Keratinocyte (primary cell): ENCODE data around the gene SPSB4. TPM values are rescaled to one million over a fixed set of nuclear protein-coding genes. Genes with fewer than 3 reads are reported as not detected.

Experiments used
- DNase-seq: peaks from one replicate; pipeline ENCODE4 v3.0.0-alpha.2; 2011; ENCODE audit warnings: low read depth, missing footprints, low spot score
- FAIRE-seq: peaks from 2 replicates; lab custom pipeline; 2011; peaks lifted over from hg19 to GRCh38; lab: Jason Lieb, UNC
- H2AFZ ChIP-seq: 2 replicates; pipeline ENCODE4 v1.6.0; 2012; ENCODE audit warnings: low read length, control low read depth, inconsistent platforms; ENCODE audit not compliant: control insufficient read depth
- H3K27ac ChIP-seq: 2 replicates; pipeline ENCODE4 v1.5.1; 2011; ENCODE audit warnings: low read length; ENCODE audit not compliant: control insufficient read depth, insufficient read depth
- H3K27me3 ChIP-seq: 3 replicates; pipeline ENCODE4 v1.6.0; 2011; ENCODE audit warnings: low read length; ENCODE audit not compliant: control insufficient read depth, insufficient read depth; ENCODE audit errors: extremely low read depth
- H3K36me3 ChIP-seq, 2 experiments: 2 replicates in 1 of 2; 3 replicates in 1 of 2; pipeline ENCODE4 v1.5.1; 2011; ENCODE audit warnings: low read length in 2 of 2, mild to moderate bottlenecking in 1 of 2; ENCODE audit not compliant: control insufficient read depth in 2 of 2, insufficient read depth in 2 of 2; ENCODE audit errors: extremely low read depth in 1 of 2
- H3K4me1 ChIP-seq: 3 replicates; pipeline ENCODE4 v1.5.1; 2011; ENCODE audit warnings: low read length; ENCODE audit not compliant: control insufficient read depth, insufficient read depth; ENCODE audit errors: extremely low read depth
- H3K4me2 ChIP-seq: 3 replicates; pipeline ENCODE4 v1.6.0; 2011; ENCODE audit warnings: low read depth, low read length; ENCODE audit not compliant: control insufficient read depth, insufficient read depth; ENCODE audit errors: extremely low read depth
- H3K4me3 ChIP-seq, 3 experiments: fragments of 200-600 bp in 1 of 3; sonication (generic) in 1 of 3; 2 replicates in 2 of 3; 3 replicates in 1 of 3; pipeline ENCODE4 v1.5.1; 2011 to 2016; ENCODE audit warnings: low read length in 3 of 3, mild to moderate bottlenecking in 3 of 3, control low read depth in 2 of 3, inconsistent platforms in 1 of 3, low read depth in 1 of 3, mixed read lengths in 1 of 3, mixed run types in 1 of 3, moderate library complexity in 1 of 3; ENCODE audit not compliant: control insufficient read depth in 2 of 3, insufficient read depth in 2 of 3; ENCODE audit errors: extremely low read depth in 1 of 3
- H3K79me2 ChIP-seq: 2 replicates; pipeline ENCODE4 v1.6.0; 2012; ENCODE audit warnings: low read length; ENCODE audit not compliant: control insufficient read depth, insufficient read depth
- H3K9ac ChIP-seq: 3 replicates; pipeline ENCODE4 v1.6.0; 2011; ENCODE audit warnings: low read length; ENCODE audit not compliant: control insufficient read depth, insufficient read depth; ENCODE audit errors: extremely low read depth
- H3K9me1 ChIP-seq: 3 replicates; pipeline ENCODE4 v1.6.0; 2011; ENCODE audit warnings: low read length; ENCODE audit not compliant: control insufficient read depth, insufficient read depth; ENCODE audit errors: extremely low read depth
- H3K9me3 ChIP-seq: 2 replicates; pipeline ENCODE4 v1.5.1; 2012; ENCODE audit warnings: low read depth, low read length; ENCODE audit not compliant: control insufficient read depth
- H4K20me1 ChIP-seq: 3 replicates; pipeline ENCODE4 v1.6.0; 2011; ENCODE audit warnings: low read length; ENCODE audit not compliant: control insufficient read depth, insufficient read depth; ENCODE audit errors: extremely low read depth
- CTCF ChIP-seq, 3 experiments: IDR thresholded peaks in 1 of 3; conservative IDR thresholded peaks in 1 of 3; optimal IDR thresholded peaks in 1 of 3; 2 replicates in 2 of 3; 3 replicates in 1 of 3; pipeline versions ENCODE3 to v1.5.1; 2011; ENCODE audit warnings: low read length in 3 of 3, mild to moderate bottlenecking in 3 of 3, moderate library complexity in 2 of 3, control low read depth in 1 of 3, inconsistent platforms in 1 of 3; ENCODE audit not compliant: insufficient read depth in 2 of 3; ENCODE audit errors: extremely low read depth in 1 of 3
- EZH2 ChIP-seq: IDR thresholded peaks from one replicate; pipeline ENCODE4 v1.6.1; 2012; ENCODE audit warnings: inconsistent platforms, mild to moderate bottlenecking, low read length, moderate library complexity
- dilution Hi-C: fragments of 300-500 bp; cut with MboI; formaldehyde crosslinking; loops from one replicate; pipeline ENCODE4 v1.7.0; 2020; ENCODE audit warnings: low sequenced_read_pairs; ENCODE audit not compliant: extremely low pct_ligation_motif_present
- polyA plus RNA-seq, 5 experiments: library from polyadenylated mRNA; depleted of rRNA in 3 of 5; stranded (reverse) in 3 of 5; stranded (forward) in 1 of 5; unstranded in 1 of 5; fragments of >200 nt; gene quantifications; 1 replicate in 1 of 5; 2 replicates in 3 of 5; 3 replicates in 1 of 5; pipeline versions ENCODE4 v1.2.1 to v1.2.3, GENCODE V29; 2011 to 2012; ENCODE audit warnings: missing spikeins in 2 of 5, low read depth in 1 of 5, low replicate concordance in 1 of 5

Gene SPSB4
- polyA plus RNA-seq, 1 donor (not counting 4 experiments of a cell fraction or from before 2014, with no cell fraction given) = not detected

DNA sequence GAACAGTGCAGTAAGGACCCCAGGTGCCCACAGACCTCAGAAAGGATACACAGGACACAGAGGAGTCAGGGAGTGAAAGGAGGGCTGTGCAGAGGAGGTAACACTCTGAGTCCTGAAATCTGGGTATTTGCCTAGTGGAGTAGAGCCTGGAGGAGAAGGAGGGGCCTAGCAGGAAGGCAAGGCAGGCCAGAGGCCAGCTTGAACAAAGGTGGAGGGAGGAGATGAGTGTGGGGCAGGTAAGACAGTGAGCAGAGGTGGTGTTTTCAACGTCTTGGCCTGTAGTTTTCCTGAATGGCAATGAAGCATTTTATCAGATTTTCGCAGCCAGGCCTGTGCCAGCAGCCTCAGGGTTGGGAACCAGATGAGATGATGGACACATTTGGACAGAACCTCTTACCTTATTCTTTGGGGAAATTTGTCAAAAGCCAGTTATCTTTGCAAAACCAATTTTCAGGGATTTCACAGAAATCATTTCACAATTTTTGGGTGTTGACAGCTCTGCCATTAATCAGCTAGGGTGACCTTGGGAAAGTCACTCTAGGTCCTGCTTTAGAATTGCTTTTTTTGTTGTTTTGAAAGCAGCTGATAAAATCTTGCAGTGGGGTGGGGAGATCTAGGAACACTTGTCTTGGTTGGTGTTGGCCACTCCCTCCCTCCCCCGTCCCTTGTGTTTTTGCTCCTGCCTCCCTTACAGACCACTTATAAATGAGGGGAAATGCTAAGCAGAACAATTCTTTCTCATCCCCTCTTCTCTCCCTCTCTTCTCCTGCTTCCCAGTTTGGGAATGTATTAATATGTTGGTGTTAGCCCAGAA is 38.4 kb downstream of the SPSB4 start:
- dilution Hi-C loops = no loop called here
- no peaks in the 10 kb centered on the region for H3K27me3 ChIP-seq

DNA sequence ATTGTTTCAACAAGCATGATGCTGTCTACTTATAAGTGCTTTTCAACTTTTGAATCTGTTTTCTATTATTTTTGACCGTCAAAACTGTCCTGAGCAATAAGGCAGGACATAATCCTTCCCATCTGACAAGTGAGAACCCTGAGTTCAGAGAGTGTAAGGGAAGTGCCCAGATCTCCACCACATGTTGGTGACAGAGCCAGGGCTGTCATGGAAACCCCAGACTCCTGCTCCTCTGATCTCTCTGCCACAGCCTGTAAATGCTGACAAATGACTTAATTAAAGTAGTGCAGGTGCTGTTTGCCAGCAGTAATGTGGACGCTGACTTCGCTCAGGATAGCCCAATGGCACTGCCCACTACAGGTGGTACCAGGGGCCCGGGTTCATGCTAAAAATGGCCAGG is 40.3 kb downstream of the SPSB4 start:
- H4K20me1 ChIP-seq = no peaks in the 10 kb centered on the region
- H3K9ac ChIP-seq = no peak overlapping the region
- H3K4me1 ChIP-seq = peaks cover 7% of the 10 kb centered on the region
- DNase-seq (no peak), FAIRE-seq (no peak)
- H3K9me1 ChIP-seq = no peaks in the 10 kb centered on the region
- no peaks in the 10 kb centered on the region for H3K27me3 ChIP-seq
- no peak overlapping the region for H3K4me3 ChIP-seq
- H3K79me2 ChIP-seq = no peaks in the 10 kb centered on the region
- no peaks in the 10 kb centered on the region for H3K9me3 ChIP-seq
- H3K4me2 ChIP-seq = no peak overlapping the region
- H3K36me3 ChIP-seq = no peaks in the 10 kb centered on the region
- H3K27ac ChIP-seq = no peak overlapping the region
- TF ChIP-seq CTCF (optimal IDR thresholded peaks at IDR 0.05 in 1 of 3, IDR thresholded peaks at IDR 0.05 in 1 of 3, conservative IDR thresholded peaks at IDR 0.05 in 1 of 3; ENCODE audit: extremely low read depth in 1 of 3, insufficient read depth in 2 of 3, low read length in 3 of 3) (no peak), EZH2 (no peak)
- no peak overlapping the region for H2AFZ ChIP-seq
- dilution Hi-C loops = no loop called here

More for the DNA sequence above, 38.4 kb downstream of the SPSB4 start:
- Histone ChIP-seq H3K9me1 (no peaks in the 10 kb centered on the region), H3K79me2 (no peaks in the 10 kb centered on the region), H3K36me3 (no peaks in the 10 kb centered on the region), H4K20me1 (no peaks in the 10 kb centered on the region), H3K9me3 (no peaks in the 10 kb centered on the region), H3K4me2 (no peak overlapping the region), H3K27ac (no peak overlapping the region), H3K4me3 (no peak overlapping the region), H2AFZ (no peak overlapping the region), H3K9ac (no peak overlapping the region), H3K4me1 (peaks cover 7% of the 10 kb centered on the region)
- FAIRE-seq (no peak), DNase-seq (no peak)
- TF ChIP-seq EZH2 (no peak), CTCF (optimal IDR thresholded peaks at IDR 0.05 in 1 of 3, IDR thresholded peaks at IDR 0.05 in 1 of 3, conservative IDR thresholded peaks at IDR 0.05 in 1 of 3; ENCODE audit: extremely low read depth in 1 of 3, insufficient read depth in 2 of 3, low read length in 3 of 3) (no peak)
